D721Med (cell line): ENCODE measurements around the gene FMN1.

Experiments
- DNase-seq: peaks from one replicate; pipeline ENCODE4 v3.0.0; 2011; ENCODE audit warnings: low spot score; ENCODE audit not compliant: insufficient read length
- FAIRE-seq: peaks from 2 replicates; lab custom pipeline; 2011; peaks lifted over from hg19 to GRCh38; lab: Jason Lieb, UNC
- TF ChIP-seq, protein P1 (sequence below): IDR thresholded peaks from 2 replicates; pipeline ENCODE4 v1.5.1; 2012; ENCODE audit warnings: mild to moderate bottlenecking, control low read depth; ENCODE audit not compliant: insufficient read depth; ENCODE audit errors: missing control alignments

FMN1 gene, protein sequence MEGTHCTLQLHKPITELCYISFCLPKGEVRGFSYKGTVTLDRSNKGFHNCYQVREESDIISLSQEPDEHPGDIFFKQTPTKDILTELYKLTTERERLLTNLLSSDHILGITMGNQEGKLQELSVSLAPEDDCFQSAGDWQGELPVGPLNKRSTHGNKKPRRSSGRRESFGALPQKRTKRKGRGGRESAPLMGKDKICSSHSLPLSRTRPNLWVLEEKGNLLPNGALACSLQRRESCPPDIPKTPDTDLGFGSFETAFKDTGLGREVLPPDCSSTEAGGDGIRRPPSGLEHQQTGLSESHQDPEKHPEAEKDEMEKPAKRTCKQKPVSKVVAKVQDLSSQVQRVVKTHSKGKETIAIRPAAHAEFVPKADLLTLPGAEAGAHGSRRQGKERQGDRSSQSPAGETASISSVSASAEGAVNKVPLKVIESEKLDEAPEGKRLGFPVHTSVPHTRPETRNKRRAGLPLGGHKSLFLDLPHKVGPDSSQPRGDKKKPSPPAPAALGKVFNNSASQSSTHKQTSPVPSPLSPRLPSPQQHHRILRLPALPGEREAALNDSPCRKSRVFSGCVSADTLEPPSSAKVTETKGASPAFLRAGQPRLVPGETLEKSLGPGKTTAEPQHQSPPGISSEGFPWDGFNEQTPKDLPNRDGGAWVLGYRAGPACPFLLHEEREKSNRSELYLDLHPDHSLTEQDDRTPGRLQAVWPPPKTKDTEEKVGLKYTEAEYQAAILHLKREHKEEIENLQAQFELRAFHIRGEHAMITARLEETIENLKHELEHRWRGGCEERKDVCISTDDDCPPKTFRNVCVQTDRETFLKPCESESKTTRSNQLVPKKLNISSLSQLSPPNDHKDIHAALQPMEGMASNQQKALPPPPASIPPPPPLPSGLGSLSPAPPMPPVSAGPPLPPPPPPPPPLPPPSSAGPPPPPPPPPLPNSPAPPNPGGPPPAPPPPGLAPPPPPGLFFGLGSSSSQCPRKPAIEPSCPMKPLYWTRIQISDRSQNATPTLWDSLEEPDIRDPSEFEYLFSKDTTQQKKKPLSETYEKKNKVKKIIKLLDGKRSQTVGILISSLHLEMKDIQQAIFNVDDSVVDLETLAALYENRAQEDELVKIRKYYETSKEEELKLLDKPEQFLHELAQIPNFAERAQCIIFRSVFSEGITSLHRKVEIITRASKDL (N-terminal part only)

DNA sequence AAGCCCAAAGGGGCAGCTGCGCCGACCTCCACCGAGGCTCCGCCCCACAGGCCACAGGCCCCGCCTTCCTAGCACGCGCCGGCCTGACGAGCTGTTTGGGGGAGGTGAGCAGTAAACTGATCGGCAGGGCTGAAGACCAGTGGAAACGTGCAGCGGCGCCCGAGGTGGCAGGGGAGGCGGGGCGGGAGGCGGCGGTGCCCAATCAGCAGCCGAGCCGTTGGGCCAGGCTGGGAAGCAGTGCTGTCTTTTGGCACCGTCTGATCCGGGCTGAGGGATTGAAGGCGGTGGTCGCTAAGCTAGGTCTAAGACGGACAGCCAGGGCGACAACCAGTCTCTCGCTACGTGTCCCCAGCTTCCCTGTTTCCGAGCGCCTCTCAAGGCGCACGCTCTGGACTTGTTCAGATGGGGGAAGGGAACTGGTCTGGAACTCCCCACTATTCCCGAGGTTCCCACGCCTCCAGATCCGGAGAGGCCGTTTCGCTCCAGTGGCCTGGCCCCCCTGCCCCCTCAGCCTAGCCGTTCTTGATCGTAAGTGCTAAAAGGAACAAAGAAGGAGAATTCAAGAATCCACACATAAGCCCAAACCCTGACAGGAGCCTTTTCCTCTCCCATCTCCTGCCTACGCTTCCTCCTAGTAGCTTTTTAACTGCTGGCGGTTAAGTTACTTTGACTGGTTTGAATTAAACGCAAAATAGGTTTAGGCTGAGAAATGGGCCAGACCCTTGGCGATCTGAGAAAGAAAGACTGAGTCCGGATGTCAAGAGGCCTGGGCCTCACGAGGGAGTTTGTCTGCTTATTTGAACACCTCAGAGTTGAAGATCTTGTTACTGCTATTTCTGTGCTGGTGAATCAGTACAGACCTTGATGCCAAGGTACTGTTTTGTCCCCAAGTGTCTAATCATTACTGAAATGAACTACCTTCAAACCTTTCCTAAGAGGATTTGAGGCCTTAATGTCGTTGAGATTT is at the start of gene FMN1:
Gene FMN1, minus strand, starts transcription at position 11 of the 967 bp plus-strand sequence. CDS start 39,800 bp downstream, outside the sequence.
- FAIRE-seq (peak; percentile 63), DNase-seq (peak; percentile 34)
- TF ChIP-seq, protein P1, sequence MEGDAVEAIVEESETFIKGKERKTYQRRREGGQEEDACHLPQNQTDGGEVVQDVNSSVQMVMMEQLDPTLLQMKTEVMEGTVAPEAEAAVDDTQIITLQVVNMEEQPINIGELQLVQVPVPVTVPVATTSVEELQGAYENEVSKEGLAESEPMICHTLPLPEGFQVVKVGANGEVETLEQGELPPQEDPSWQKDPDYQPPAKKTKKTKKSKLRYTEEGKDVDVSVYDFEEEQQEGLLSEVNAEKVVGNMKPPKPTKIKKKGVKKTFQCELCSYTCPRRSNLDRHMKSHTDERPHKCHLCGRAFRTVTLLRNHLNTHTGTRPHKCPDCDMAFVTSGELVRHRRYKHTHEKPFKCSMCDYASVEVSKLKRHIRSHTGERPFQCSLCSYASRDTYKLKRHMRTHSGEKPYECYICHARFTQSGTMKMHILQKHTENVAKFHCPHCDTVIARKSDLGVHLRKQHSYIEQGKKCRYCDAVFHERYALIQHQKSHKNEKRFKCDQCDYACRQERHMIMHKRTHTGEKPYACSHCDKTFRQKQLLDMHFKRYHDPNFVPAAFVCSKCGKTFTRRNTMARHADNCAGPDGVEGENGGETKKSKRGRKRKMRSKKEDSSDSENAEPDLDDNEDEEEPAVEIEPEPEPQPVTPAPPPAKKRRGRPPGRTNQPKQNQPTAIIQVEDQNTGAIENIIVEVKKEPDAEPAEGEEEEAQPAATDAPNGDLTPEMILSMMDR = no peak

DNA sequence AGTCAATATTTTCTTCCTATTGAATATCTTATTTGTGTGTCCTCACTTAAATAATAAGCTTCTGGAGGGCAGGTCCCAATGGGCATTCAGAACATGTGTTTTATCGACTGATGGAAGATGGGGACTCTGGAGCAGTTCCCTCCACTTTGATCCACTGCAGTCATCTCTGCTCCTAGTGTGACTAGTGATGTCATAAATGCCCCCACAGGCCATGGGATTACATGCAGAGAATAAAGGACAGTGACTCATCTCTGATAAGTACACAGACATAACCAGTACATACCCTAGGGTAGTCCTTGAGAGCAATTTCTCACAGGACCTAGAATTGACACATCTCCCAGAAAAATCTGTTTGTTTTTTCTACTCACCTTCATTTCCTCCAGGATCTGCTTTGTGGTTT is 49.4 kb upstream of the FMN1 start:
- DNase-seq = no peak
- TF ChIP-seq, protein P1 = no peak
- FAIRE-seq = no peak

DNA sequence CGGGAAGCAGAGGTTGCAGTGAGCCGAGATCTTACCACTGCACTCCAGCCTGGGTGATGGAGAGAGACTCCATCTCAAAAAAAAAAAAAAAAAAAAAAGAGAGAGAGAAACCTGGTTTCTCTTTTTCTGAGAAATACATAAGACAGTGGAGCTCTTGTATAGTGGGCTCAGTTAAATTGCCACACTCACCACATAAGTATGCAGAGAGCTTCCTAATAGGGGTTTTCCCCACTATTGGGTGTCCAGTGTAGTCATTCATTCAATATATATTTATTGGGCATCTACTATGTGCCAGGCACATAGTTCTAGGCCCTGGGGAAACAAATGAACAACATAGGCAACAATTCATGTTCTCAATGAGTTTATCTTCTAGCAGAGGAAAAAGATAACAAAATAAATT is 48.9 kb upstream of the FMN1 start:
- TF ChIP-seq, protein P1 = no peak
- no peak for FAIRE-seq
- DNase-seq = no peak

DNA sequence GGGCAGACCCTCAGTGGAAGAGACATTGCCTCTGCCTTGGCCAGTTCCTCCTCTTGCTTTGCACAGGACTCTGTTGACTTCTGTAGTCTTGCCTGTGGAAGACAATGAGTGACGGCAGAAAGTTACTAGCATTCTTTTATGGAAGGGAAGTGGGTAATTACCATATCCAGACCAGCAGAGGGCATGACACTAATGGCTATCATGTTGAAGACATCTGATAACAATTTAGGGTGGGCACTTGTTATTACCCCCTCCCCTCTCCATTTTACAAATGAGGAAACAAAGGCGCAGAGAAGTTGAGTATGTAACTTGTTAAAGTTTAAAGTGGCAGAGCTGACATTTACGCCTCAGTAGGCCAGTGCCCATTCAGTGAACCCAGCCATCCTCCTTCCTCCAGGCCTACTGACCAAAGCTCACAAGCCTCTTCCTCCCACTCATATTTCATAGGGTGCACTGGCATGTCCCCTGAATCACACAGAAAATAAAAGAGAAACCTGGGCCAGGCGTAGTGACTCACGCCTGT is 48.2 kb upstream of the FMN1 start:
- FAIRE-seq (no peak), DNase-seq (no peak)
- TF ChIP-seq, protein P1 = peak; percentile 40

DNA sequence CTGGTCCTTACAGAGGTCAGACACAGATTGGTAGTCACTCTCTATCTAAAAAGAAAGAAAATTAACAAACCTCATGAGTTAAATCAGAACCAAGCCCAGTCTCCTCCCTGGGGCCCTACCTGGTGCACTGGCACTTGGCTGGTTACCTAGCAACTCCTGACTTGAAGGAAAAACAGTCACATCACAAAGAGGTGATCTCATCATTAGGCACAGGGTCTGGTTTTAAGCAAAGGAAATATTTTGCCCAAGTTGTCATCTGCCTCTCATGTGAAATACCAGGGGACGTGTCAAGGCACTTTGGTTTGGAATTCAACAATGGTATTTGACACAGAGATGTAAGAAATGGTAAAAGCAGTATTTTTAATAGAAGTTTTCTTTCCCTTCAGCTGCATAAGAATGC is 47.7 kb upstream of the FMN1 start:
- no peak for FAIRE-seq
- no peak for DNase-seq
- TF ChIP-seq, protein P1 = no peak

DNA sequence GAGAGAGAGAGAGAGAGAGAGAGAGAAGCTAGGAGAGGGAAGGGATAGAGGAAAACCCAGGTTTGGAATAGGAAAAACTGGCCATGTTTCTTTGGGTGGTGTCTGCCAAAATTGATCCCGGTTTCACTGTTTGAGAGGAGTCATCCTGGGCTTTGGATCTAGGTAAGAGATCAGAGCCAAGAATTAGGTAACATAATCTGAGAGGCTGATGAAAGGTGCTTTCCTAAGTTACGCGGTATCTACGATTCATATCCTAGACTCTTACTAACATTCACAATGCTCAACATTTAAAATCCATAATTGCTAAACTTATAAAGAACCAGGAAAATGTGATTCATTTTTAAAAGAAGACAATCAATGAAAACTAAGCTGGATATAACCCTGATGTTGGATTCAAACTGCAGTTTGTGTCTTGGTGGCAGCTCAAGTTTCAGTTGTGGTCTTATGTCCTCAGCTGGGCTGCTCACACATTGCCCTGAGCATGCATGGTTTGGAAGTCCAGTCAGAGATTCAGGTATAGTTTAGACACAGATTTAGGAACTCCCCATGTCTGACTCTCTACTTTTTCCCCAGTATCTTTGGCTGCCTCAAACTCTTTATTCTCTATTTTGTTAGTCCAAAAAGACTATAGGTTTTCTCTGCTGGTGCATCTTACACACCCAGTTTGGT is 42.5 kb upstream of the FMN1 start:
- no peak for FAIRE-seq
- no peak for DNase-seq
- TF ChIP-seq, protein P1 = no peak
